Left renal pelvis (tissue), 4 donors: ENCODE measurements around the gene LAMC2. TPM values are rescaled to one million over a fixed set of nuclear protein-coding genes. Genes with fewer than 3 reads are reported as not detected.

Experiments used
- DNase-seq, 4 donors: peaks; one replicate each; pipeline ENCODE4 v3.0.0-alpha.2; 2013; ENCODE audit warnings: low read depth in 4 of 4, low spot score in 3 of 4
- polyA plus RNA-seq, 4 donors: library from polyadenylated mRNA; unstranded; fragments of 120-200 nt; gene quantifications; one replicate each; pipeline ENCODE4 v1.2.1, GENCODE V29; 2013; ENCODE audit not compliant: insufficient read length in 4 of 4

The LAMC2 gene
- polyA plus RNA-seq, 4 donors = 1.9 to 6.7 (median 5.2) TPM

GRCh38 chr1:183167676-183168075, 18.4 kb upstream of the LAMC2 start:
- DNase-seq = no peak

GRCh38 chr1:183168308-183168707, 17.8 kb upstream of the LAMC2 start:
- no peak for DNase-seq

GRCh38 chr1:183173828-183174227, 12.2 kb upstream of the LAMC2 start:
- no peak for DNase-seq

- no peak for DNase-seq
These were observed 10.4 kb upstream of the LAMC2 start for GRCh38 chr1:183175631-183176030.

GRCh38 chr1:183178545-183178944, 7.5 kb upstream of the LAMC2 start:
- no peak for DNase-seq

GRCh38 chr1:183179033-183179432, 7.0 kb upstream of the LAMC2 start:
- DNase-seq = no peak

GRCh38 chr1:183180218-183180617, 5.8 kb upstream of the LAMC2 start:
- DNase-seq = peak in 1 of 4 donors; percentile 25

- DNase-seq = no peak
These were observed 5.4 kb upstream of the LAMC2 start for GRCh38 chr1:183180634-183181056.

- DNase-seq = no peak
These were observed 777 bp downstream of the LAMC2 start for GRCh38 chr1:183186841-183187240.

- no peak for DNase-seq
These were observed 2.2 kb downstream of the LAMC2 start for GRCh38 chr1:183188240-183188639.

- no peak for DNase-seq
These were observed 5.8 kb downstream of the LAMC2 start for GRCh38 chr1:183191833-183192232.

- no peak for DNase-seq
These were observed 8.0 kb downstream of the LAMC2 start for GRCh38 chr1:183193963-183194525.

- DNase-seq = no peak
These were observed 8.6 kb downstream of the LAMC2 start for GRCh38 chr1:183194527-183195141.

- DNase-seq = no peak
These were observed 9.1 kb downstream of the LAMC2 start for GRCh38 chr1:183195142-183195574.

GRCh38 chr1:183197762-183198161, 11.7 kb downstream of the LAMC2 start:
- DNase-seq = no peak

GRCh38 chr1:183198463-183198862, 12.4 kb downstream of the LAMC2 start:
- peak in 1 of 4 donors; percentile 67 for DNase-seq

- no peak for DNase-seq
These were observed 13.2 kb downstream of the LAMC2 start for GRCh38 chr1:183199304-183199703.

GRCh38 chr1:183200451-183200850, 14.4 kb downstream of the LAMC2 start:
- DNase-seq = no peak

GRCh38 chr1:183203094-183203493, 17.0 kb downstream of the LAMC2 start:
- no peak for DNase-seq

GRCh38 chr1:183205196-183205781, 19.2 kb downstream of the LAMC2 start:
- no peak for DNase-seq

GRCh38 chr1:183206538-183207122, 20.6 kb downstream of the LAMC2 start:
- DNase-seq = no peak
